ENCODE measurements around the gene PPM1A.

- TF ChIP-seq, protein P1, sequence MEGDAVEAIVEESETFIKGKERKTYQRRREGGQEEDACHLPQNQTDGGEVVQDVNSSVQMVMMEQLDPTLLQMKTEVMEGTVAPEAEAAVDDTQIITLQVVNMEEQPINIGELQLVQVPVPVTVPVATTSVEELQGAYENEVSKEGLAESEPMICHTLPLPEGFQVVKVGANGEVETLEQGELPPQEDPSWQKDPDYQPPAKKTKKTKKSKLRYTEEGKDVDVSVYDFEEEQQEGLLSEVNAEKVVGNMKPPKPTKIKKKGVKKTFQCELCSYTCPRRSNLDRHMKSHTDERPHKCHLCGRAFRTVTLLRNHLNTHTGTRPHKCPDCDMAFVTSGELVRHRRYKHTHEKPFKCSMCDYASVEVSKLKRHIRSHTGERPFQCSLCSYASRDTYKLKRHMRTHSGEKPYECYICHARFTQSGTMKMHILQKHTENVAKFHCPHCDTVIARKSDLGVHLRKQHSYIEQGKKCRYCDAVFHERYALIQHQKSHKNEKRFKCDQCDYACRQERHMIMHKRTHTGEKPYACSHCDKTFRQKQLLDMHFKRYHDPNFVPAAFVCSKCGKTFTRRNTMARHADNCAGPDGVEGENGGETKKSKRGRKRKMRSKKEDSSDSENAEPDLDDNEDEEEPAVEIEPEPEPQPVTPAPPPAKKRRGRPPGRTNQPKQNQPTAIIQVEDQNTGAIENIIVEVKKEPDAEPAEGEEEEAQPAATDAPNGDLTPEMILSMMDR (IDR thresholded peaks at IDR 0.05; ENCODE audit: insufficient read depth, low read length, poor library complexity, severe bottlenecking) = no peak
- no peak for TF ChIP-seq EZH2phosphoT487 (conservative IDR thresholded peaks at IDR 0.05; ENCODE audit: low read length)
Observed at GRCh38 chr14:60233251-60233650, 15.8 kb upstream of the PPM1A start.
